Activated T-helper 2 cell treated with anti-CD3 and anti-CD28 coated beads, Interferon-gamma antibody, Interleukin-2, Interleukin-4, amounts not matched to agents 10 μg/mL and 5 μg/mL and 100 μg/mL, durations not matched to agents 14 hours and 24 hours and 36 hours (primary cell): ENCODE measurements around the gene BIRC2. TPM values are rescaled to one million over a fixed set of nuclear protein-coding genes. Genes with fewer than 3 reads are reported as not detected.

ENCODE experiments used
- DNase-seq: peaks from one replicate; pipeline ENCODE4 v3.0.0; 2021; ENCODE audit warnings: low spot score
- H3K27ac Mint-ChIP-seq: one replicate; pipeline ENCODE4 v1.8.0; 2021; ENCODE audit warnings: mixed read lengths
- H3K27me3 Mint-ChIP-seq: one replicate; pipeline ENCODE4 v1.8.0; 2021; ENCODE audit warnings: low read depth, mixed read lengths
- H3K36me3 Mint-ChIP-seq: one replicate; pipeline ENCODE4 v1.8.0; 2021; ENCODE audit warnings: low read depth, mixed read lengths
- H3K4me1 Mint-ChIP-seq: one replicate; pipeline ENCODE4 v1.8.0; 2021; ENCODE audit warnings: low read depth, mixed read lengths
- H3K4me3 Mint-ChIP-seq: one replicate; pipeline ENCODE4 v1.8.0; 2021; ENCODE audit warnings: low read depth, mild to moderate bottlenecking, moderate library complexity, mixed read lengths
- H3K9me3 Mint-ChIP-seq: one replicate; pipeline ENCODE4 v1.8.0; 2021; ENCODE audit warnings: mixed read lengths
- intact Hi-C: fragments of 100-400 bp; cut with micrococcal nuclease; formaldehyde crosslinking; loops from one replicate; pipeline ENCODE4 v1.15.1; 2023
- total RNA-seq: library from RNA; stranded (reverse); gene quantifications from 2 replicates; pipeline ENCODE4 v1.2.3, GENCODE V29; 2022

BIRC2 gene
- total RNA-seq, 1 donor from 2014 or later, result 30.4 TPM

DNA sequence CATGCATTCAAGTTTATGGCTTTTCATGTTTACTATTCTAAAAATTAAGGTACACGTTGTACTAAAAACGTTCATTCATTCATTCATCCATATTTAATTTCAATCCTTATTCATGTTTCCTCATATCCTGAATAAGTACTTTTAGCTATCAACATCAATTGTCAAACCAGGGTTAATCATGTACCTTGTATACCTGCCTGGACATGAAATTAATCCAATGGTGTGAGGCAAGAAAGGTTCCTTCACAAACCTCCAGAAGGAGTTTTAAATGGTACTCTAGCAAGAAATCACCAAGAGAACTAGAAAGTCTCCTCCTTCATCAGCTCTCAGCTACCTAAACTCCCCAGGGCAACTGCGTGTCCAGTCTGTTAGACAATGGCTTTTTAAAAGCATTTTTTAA is 72.2 kb downstream of the BIRC2 start:
- no peak overlapping the region for H3K27ac Mint-ChIP-seq
- H3K4me3 Mint-ChIP-seq, result no peak overlapping the region
- no peaks in the 10 kb centered on the region for H3K27me3 Mint-ChIP-seq
- DNase-seq, result no peak
- peaks cover 79% of the 10 kb centered on the region for H3K36me3 Mint-ChIP-seq
- peaks cover 24% of the 10 kb centered on the region for H3K9me3 Mint-ChIP-seq
- peaks cover 75% of the 10 kb centered on the region for H3K4me1 Mint-ChIP-seq
- intact Hi-C loops, result no loop called here

DNA sequence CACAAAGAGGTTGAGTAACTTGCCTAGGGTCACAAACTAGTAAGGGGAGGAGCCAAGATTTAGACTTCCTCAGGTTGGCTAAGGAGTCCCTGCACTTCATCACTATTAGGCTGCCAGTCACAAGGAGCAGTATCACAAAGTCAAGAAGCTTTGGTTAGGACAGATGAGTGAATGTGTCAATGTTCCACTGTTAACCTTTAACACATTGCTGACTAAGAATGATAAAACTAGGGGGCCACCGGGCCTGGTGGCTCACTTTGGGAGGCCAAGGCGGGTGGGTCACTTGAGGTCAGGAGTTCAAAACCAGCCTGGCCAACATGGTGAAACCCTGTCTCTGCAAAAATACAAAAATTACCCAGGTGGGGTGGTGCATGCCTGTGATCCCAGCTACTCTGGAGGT is 73.5 kb downstream of the BIRC2 start:
- Mint-ChIP-seq H3K27ac (no peak overlapping the region), H3K4me1 (peaks cover 68% of the 10 kb centered on the region), H3K27me3 (no peaks in the 10 kb centered on the region), H3K36me3 (peaks cover 79% of the 10 kb centered on the region), H3K9me3 (peaks cover 24% of the 10 kb centered on the region), H3K4me3 (no peak overlapping the region)
- no peak for DNase-seq
- intact Hi-C loops, result no loop called here

DNA sequence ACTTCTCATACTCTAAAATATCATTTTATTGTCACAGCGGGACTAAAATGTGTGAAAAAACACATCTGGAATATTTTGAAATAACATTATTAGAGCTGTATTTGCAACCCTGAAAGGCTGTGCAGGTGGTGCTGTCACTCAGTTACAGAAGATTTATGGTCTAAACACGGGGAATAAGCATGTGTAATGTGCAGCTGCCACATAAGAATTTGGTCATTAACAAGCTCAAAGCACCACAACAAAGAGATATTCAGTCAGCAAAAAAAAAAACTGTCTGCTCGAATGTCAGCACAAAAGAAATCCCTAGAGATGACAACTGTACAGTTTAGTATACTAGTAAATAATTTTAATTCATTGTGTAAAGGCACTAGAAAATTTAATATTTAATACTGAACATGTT is 74.2 kb downstream of the BIRC2 start:
- DNase-seq, result no peak
- Mint-ChIP-seq H3K27me3 (no peaks in the 10 kb centered on the region), H3K27ac (no peak overlapping the region), H3K4me3 (no peak overlapping the region), H3K36me3 (peaks cover 79% of the 10 kb centered on the region), H3K9me3 (peaks cover 21% of the 10 kb centered on the region), H3K4me1 (peaks cover 68% of the 10 kb centered on the region)
- intact Hi-C loops, result no loop called here

DNA sequence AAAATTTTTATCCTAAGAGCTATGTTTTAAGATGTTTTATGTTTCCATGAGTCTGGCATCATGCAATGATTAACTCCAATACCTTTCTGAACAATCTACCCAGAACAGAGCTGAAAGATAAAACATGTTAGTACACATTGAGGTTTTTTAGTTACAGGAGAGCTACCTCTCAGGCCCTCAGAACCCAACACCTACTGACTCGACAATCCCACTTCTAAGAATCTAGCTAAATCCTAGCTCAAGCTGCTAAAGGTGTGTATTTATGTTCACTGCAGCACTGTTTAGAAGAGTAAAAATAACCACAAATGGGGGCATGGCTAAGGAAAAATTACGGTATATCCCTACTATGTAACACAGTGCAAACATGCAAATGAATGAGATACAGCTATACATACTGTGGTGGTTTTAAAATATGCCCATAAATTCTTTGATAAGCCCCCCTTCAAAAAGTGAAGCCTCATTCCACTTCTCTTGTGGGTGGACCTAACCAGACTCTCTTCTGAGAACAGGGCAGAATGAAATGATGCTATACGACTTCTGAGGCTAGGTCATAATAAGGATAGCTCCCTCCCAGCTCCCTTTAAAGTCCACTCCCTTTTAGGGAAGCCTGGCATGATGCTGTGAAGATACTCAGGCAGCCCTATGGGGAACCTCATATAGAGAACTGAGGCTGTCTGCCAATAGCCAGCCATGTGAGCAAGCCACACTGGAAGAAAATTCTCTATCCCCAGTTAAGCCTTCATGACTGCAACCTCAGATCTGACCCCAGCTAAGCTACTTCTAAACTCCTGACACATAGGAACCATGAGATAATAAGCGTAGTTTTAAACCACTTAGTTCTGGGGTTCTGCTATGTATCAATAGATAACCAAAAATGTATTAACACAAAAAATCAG is 76.1 kb downstream of the BIRC2 start:
- no peak overlapping the region for H3K27ac Mint-ChIP-seq
- H3K27me3 Mint-ChIP-seq, result no peaks in the 10 kb centered on the region
- H3K36me3 Mint-ChIP-seq, result peaks cover 70% of the 10 kb centered on the region
- no peak for DNase-seq
- H3K9me3 Mint-ChIP-seq, result peaks cover 10% of the 10 kb centered on the region
- intact Hi-C loops, result no loop called here
- peaks cover 53% of the 10 kb centered on the region for H3K4me1 Mint-ChIP-seq
- no peak overlapping the region for H3K4me3 Mint-ChIP-seq

DNA sequence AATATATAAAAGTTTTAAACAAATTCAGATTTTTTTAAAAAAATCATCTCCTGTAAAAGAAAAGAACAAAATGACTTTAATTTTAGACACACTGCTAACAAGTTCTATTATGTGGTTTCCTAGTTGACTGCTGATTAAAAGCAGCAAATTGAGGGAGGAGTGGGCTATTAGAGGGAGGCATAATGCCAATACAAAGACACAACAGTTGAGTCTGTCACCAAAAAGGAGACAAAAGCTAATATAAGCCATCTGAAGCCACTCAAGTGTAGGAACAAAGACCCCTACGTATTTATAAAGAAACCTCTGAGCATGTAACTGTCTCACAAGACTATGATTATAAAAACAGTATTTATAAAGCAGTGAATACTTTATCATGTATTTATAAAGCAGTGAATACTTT is 76.9 kb downstream of the BIRC2 start:
- Mint-ChIP-seq H3K27ac (no peak overlapping the region), H3K9me3 (peaks cover 2% of the 10 kb centered on the region), H3K4me1 (peaks cover 46% of the 10 kb centered on the region), H3K4me3 (no peak overlapping the region), H3K36me3 (peaks cover 67% of the 10 kb centered on the region), H3K27me3 (no peaks in the 10 kb centered on the region)
- intact Hi-C loops, result no loop called here
- DNase-seq, result no peak

DNA sequence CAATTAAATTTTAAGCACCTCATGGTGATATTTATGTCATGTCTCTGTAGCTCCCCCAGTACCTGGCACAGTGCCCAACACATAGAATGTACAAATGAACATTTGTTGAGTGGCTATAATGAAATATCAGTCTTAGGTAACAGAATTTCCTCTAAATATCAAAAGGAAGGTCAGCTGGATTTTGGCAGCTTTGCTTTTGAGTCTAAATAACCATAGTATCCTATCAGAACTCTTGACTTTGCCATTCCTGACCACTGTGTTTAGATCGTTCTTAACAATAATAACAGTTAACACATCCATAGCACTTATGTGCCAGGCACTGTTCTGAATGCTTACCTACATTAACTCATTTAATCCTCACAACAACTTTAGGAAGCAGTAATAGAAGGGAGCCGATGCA is 79.0 kb downstream of the BIRC2 start:
- peaks cover 69% of the 10 kb centered on the region for H3K36me3 Mint-ChIP-seq
- no peak overlapping the region for H3K4me3 Mint-ChIP-seq
- H3K27me3 Mint-ChIP-seq, result no peaks in the 10 kb centered on the region

GRCh38 chr11:102426570-102426969 is 79.6 kb downstream of the BIRC2 start:
- peaks cover 70% of the 10 kb centered on the region for H3K36me3 Mint-ChIP-seq
- H3K4me1 Mint-ChIP-seq, result peaks cover 49% of the 10 kb centered on the region
- DNase-seq, result no peak
- H3K4me3 Mint-ChIP-seq, result no peak overlapping the region
- H3K27ac Mint-ChIP-seq, result no peak overlapping the region
- intact Hi-C loops, result no loop called here
- no peaks in the 10 kb centered on the region for H3K9me3 Mint-ChIP-seq
- no peaks in the 10 kb centered on the region for H3K27me3 Mint-ChIP-seq

More for the DNA sequence above, 79.0 kb downstream of the BIRC2 start:
- Mint-ChIP-seq H3K27ac (no peak overlapping the region), H3K4me1 (peaks cover 52% of the 10 kb centered on the region), H3K9me3 (no peaks in the 10 kb centered on the region)
- intact Hi-C loops, result no loop called here
- no peak for DNase-seq

- intact Hi-C loops, result no loop called here
- Mint-ChIP-seq H3K27ac (no peak overlapping the region), H3K36me3 (peaks cover 72% of the 10 kb centered on the region), H3K4me1 (peaks cover 53% of the 10 kb centered on the region), H3K27me3 (no peaks in the 10 kb centered on the region), H3K9me3 (peaks cover 3% of the 10 kb centered on the region), H3K4me3 (no peak overlapping the region)
- no peak for DNase-seq
These were observed 80.1 kb downstream of the BIRC2 start for GRCh38 chr11:102427068-102427467.

Other genes starting within 250 kb of the BIRC2 start
- gene YAP1, start 236.8 kb upstream of the BIRC2 start, total RNA-seq, result not detected in 2 replicates
- 217 and 221 TPM in 2 replicates for gene BIRC3, start 29.7 kb upstream of the BIRC2 start, total RNA-seq
- 202 and 204 TPM in 2 replicates for gene TMEM123, start 105.6 kb downstream of the BIRC2 start, total RNA-seq
- not detected in 2 replicates for gene MMP7, start 183.5 kb downstream of the BIRC2 start, total RNA-seq